Hepatocyte (in vitro differentiated cells): ENCODE measurements around the gene RAP1A.

Experiments
- CTCF ChIP-seq: fragments of 200-600 bp; sonication (generic); IDR thresholded peaks from 2 replicates; pipeline ENCODE4 v1.5.1; 2016; ENCODE audit warnings: antibody characterized with exemption, mild to moderate bottlenecking; ENCODE audit not compliant: poor library complexity
- EZH2 ChIP-seq: fragments of 200-600 bp; sonication (generic); IDR thresholded peaks from 2 replicates; pipeline ENCODE4 v1.6.1; 2016; ENCODE audit warnings: antibody characterized with exemption, mild to moderate bottlenecking, borderline replicate concordance
- EZH2phosphoT487 ChIP-seq: fragments of 200-600 bp; sonication (generic); IDR thresholded peaks from one replicate; pipeline ENCODE4 v1.6.1; 2018; ENCODE audit warnings: antibody characterized with exemption, mild to moderate bottlenecking, low read depth, moderate library complexity; ENCODE audit not compliant: unreplicated experiment, severe bottlenecking

GRCh38 chr1:111569913-111570312, 49.7 kb upstream of the RAP1A start:
- TF ChIP-seq CTCF = no peak
- TF ChIP-seq EZH2 = no peak
- no peak for TF ChIP-seq EZH2phosphoT487
